AG04450 (cell line): Measurements from ENCODE around the gene RANBP3. TPM values are rescaled to one million over a fixed set of nuclear protein-coding genes. Genes with fewer than 3 reads are reported as not detected.
"Not testable (repeated sequence)": the region's sequence is repeated elsewhere in the genome, so short reads cannot be mapped to it uniquely, and the experiment has no call there.

Experiments
- CTCF ChIA-PET: fragments of 300-600, 350-600 bp; formaldehyde crosslinking; extraction: SDS; loops from one replicate; lab custom pipeline; 2022; ENCODE audit warnings: antibody characterized with exemption, inconsistent platforms; lab: Charles Lee
- POLR2A ChIA-PET: fragments of 350-600 bp; formaldehyde crosslinking; extraction: SDS; loops from one replicate; lab custom pipeline; 2021; ENCODE audit warnings: antibody characterized with exemption, inconsistent platforms; lab: Yijun Ruan, JAX
- DNase-seq: peaks from one replicate; pipeline ENCODE4 v3.0.0-alpha.2; 2011; ENCODE audit warnings: low read depth, low spot score
- H3K27ac ChIP-seq: one replicate; pipeline ENCODE4 v1.5.1; 2012; ENCODE audit warnings: low read depth, low read length, control low read depth
- H3K27me3 ChIP-seq: one replicate; pipeline ENCODE4 v1.6.0; 2012; ENCODE audit warnings: low read length; ENCODE audit not compliant: control insufficient read depth, insufficient read depth
- H3K4me3 ChIP-seq: 2 replicates; pipeline ENCODE4 v1.5.1; 2011; ENCODE audit warnings: mild to moderate bottlenecking, low read depth, low read length, control low read depth
- H3K9me3 ChIP-seq: 2 replicates; pipeline ENCODE4 v1.5.1; 2012; ENCODE audit warnings: low read length; ENCODE audit not compliant: control insufficient read depth, insufficient read depth
- CTCF ChIP-seq: IDR thresholded peaks from 2 replicates; pipeline ENCODE4 v1.5.1; 2011; ENCODE audit warnings: low read depth, low read length, control low read depth, inconsistent platforms
- polyA plus RNA-seq: library from polyadenylated mRNA; depleted of rRNA; stranded (reverse); fragments of >200 nt; gene quantifications from 2 replicates; pipeline ENCODE4 v1.2.3, GENCODE V29; 2011; rRNA removed

The RANBP3 gene
- polyA plus RNA-seq, 1 experiment = 62.6 TPM

GRCh38 chr19:5877427-5877826 lies 100.5 kb downstream of the RANBP3 start:
- H3K9me3 ChIP-seq = peaks cover 3% of the 10 kb centered on the region; the same call in 1 of the 2 replicates
- no peak overlapping the region for H3K4me3 ChIP-seq
- no peak for TF ChIP-seq CTCF
- CTCF ChIA-PET = interaction anchor here (3.9 kb wide), 1 partner anchor 74 kb away, joined by 20 read pairs; no protein-coding TSS in a partner anchor
- no peak for DNase-seq
- H3K27me3 ChIP-seq = peaks cover 6% of the 10 kb centered on the region
- POLR2A ChIA-PET = no interaction called here
- H3K27ac ChIP-seq = no peak overlapping the region

GRCh38 chr19:5874496-5874895 lies 103.4 kb downstream of the RANBP3 start:
- ChIA-PET CTCF (interaction anchor here (0.7 kb wide), 1 partner anchor 70 kb away, joined by 5 read pairs; no protein-coding TSS in a partner anchor), POLR2A (interaction anchor here (0.8 kb wide), 1 partner anchor 47 kb away, joined by 8 read pairs; no protein-coding TSS in a partner anchor)
- H3K27me3 ChIP-seq, H3K9me3 ChIP-seq, H3K4me3 ChIP-seq, H3K27ac ChIP-seq, DNase-seq: not testable (repeated sequence)

- Histone ChIP-seq H3K27me3 (peaks cover 7% of the 10 kb centered on the region), H3K4me3 (no peak overlapping the region), H3K27ac (no peak overlapping the region), H3K9me3 (peaks cover 3% of the 10 kb centered on the region; the same call in 1 of the 2 replicates)
- POLR2A ChIA-PET = no interaction called here
- CTCF ChIA-PET = interaction anchor here (0.6 to 1.8 kb wide), 2 partner anchors 69 to 190 kb away, joined by 8 to 10 read pairs; no protein-coding TSS in a partner anchor
- no peak for DNase-seq
- no peak for TF ChIP-seq CTCF
These were observed 104.2 kb downstream of the RANBP3 start for GRCh38 chr19:5873617-5874199.

- CTCF ChIA-PET = no interaction called here
- Histone ChIP-seq H3K4me3 (no peak overlapping the region), H3K27ac (no peak overlapping the region), H3K9me3 (peaks cover 3% of the 10 kb centered on the region; the same call in 1 of the 2 replicates), H3K27me3 (peaks cover 6% of the 10 kb centered on the region)
- no peak for DNase-seq
- no peak for TF ChIP-seq CTCF
- POLR2A ChIA-PET = no interaction called here
These were observed 107.0 kb downstream of the RANBP3 start for GRCh38 chr19:5870986-5871394.

- H3K9me3 ChIP-seq = no peaks in the 10 kb centered on the region
- CTCF ChIA-PET = no interaction called here
- no peak for TF ChIP-seq CTCF
- H3K27ac ChIP-seq = no peak overlapping the region
- peaks cover 6% of the 10 kb centered on the region for H3K27me3 ChIP-seq
- no peak overlapping the region for H3K4me3 ChIP-seq
- DNase-seq = no peak
- POLR2A ChIA-PET = interaction anchor here (0.6 kb wide), 1 partner anchor 49 kb away, joined by 3 read pairs; no protein-coding TSS in a partner anchor
These were observed 110.5 kb downstream of the RANBP3 start for GRCh38 chr19:5867201-5868136.

Other genes starting within 250 kb of the RANBP3 start
- 0.16 and 0.17 TPM in 2 replicates for gene PRR22, start 193.4 kb downstream of the RANBP3 start, polyA plus RNA-seq
- 7.8 and 8.0 TPM in 2 replicates for gene DUS3L, start 187.0 kb downstream of the RANBP3 start, polyA plus RNA-seq
- 0.24 and 0.53 TPM in 2 replicates for gene NRTN, start 173.1 kb downstream of the RANBP3 start, polyA plus RNA-seq
- not detected in 2 replicates for gene FUT6, start 138.4 kb downstream of the RANBP3 start, polyA plus RNA-seq
- not detected in 2 replicates for gene FUT3, start 126.7 kb downstream of the RANBP3 start, polyA plus RNA-seq
- gene FUT5, start 107.6 kb downstream of the RANBP3 start, polyA plus RNA-seq = not detected in 2 replicates
- 168 and 272 TPM in 2 replicates for gene NDUFA11, start 74.3 kb downstream of the RANBP3 start, polyA plus RNA-seq
- gene VMAC, start 73.3 kb downstream of the RANBP3 start, polyA plus RNA-seq = 2.5 and 2.6 TPM in 2 replicates
- 2.7 and 2.8 TPM in 2 replicates for gene CAPS, start 63.9 kb downstream of the RANBP3 start, polyA plus RNA-seq
- gene RFX2, start 132.4 kb upstream of the RANBP3 start, polyA plus RNA-seq = 2.7 and 2.9 TPM in 2 replicates
- not detected in 2 replicates for gene ACSBG2, start 157.5 kb upstream of the RANBP3 start, polyA plus RNA-seq